ENCODE data around the gene CDK16.

The CDK16 gene

GRCh38 chrX:47218280-47218919 is at the start of gene CDK16:
CDK16 (plus strand) TSS chrX:47218681; CDS start chrX:47223558, 4,877 bp downstream.
- DNase-seq = peak; percentile 64 to 69

- no peak for DNase-seq
Measured at GRCh38 chrX:47169273-47169672, 49.2 kb upstream of the CDK16 start.

DNA sequence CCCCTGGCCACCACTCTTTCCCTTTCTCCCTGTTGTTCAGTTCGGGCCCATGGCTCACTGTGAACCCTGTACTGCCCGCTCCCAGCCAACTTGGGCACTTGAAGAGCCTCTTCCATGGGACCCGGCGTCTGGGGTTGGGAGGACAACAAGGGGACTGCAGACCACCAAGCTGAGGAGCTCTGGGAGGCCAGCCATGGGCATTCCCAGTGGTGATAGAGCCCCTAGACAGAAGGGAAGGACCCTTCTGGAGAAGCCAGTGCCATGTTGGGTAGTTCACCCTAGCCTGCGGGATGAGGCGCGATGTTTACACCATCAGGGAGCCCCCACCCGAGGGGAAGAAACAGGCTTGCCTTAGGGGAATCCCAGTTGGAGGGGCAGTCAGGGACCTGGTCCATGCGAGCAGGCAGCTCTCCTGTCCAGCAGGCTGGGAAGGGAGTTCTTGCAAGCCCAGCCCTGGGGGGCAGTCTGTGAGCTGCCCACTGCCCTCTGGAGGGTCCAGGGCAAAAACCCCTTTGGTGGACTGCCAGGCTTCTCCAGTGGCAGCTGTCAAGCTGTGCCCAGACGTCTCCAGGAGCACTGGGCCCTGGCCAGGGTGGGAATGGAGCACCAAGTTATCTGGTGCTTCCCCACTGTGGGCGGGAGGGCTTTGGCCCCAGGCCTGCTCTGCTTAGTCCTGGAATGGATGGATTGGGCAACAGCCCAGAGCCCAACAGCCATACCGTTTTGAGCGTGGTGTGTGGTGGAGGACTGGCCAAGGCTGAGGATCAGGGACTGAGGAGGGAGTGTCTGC is 48.6 kb upstream of the CDK16 start:
- no peak for DNase-seq

- DNase-seq = no peak
Measured at GRCh38 chrX:47170861-47171692, 47.4 kb upstream of the CDK16 start.

- no peak for DNase-seq
Measured at GRCh38 chrX:47171996-47172395, 46.5 kb upstream of the CDK16 start.

DNA sequence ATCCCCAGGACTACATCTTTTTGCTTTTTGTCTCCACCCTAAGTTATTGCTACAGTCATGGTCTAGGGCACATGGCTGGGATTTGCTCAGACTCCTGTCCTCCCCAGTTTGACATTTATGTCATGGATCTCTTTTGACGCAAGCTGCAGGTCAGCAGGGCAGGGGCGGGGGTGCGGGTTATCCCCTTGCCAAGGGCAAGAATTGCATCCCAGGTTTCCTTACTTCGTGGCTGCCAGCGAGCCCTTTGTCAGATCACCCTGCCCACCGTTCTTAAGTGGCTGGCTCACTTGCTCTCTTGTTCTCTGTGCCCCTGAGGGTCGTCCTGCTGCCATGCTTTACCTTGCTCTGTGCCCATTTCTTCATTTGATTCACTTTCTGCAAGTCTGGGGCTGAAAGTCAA is 45.9 kb upstream of the CDK16 start:
- DNase-seq = no peak

- DNase-seq = no peak
Measured at GRCh38 chrX:47172971-47173792, 45.3 kb upstream of the CDK16 start.

GRCh38 chrX:47174376-47174775 is 44.1 kb upstream of the CDK16 start:
- no peak for DNase-seq

DNA sequence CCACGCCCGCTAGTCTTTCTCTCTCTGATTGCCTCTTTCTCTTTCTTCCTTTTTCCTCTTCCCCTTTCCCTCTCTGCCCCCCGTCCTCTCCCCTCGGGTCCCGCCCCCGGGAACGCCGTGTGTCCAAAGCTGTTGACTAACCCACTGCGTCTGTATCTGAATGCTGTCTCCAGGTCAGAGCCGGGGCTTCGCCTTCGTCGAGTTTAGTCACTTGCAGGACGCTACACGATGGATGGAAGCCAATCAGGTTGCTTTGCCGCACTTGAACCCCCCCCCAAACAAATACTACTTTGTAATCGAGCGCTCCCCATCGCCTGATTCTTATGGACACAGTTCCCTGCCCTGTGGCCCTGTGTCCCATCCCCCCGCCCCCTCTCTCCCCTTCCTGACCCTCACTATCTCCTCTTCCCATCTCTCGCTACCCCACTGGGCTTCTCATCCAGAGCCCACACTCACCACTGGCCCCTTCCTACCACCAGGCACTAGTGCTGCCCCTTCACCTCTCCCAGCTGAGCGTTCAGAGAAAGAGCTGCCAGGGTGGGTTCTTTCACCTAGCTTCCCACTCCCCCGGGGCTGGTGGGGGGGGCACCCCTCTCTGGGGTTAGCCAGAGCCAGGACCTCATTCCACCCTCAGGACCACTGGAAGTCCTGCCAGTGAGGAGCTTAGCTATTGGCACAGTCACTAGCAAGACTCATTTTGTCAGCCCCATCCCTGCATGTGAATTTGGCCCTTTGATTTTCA is 43.5 kb upstream of the CDK16 start:
- no peak for DNase-seq

GRCh38 chrX:47175588-47175980 is 42.9 kb upstream of the CDK16 start:
- DNase-seq = no peak

- DNase-seq = no peak
Measured at GRCh38 chrX:47176101-47176740, 42.3 kb upstream of the CDK16 start.

- no peak for DNase-seq
Measured at GRCh38 chrX:47177079-47177478, 41.4 kb upstream of the CDK16 start.

DNA sequence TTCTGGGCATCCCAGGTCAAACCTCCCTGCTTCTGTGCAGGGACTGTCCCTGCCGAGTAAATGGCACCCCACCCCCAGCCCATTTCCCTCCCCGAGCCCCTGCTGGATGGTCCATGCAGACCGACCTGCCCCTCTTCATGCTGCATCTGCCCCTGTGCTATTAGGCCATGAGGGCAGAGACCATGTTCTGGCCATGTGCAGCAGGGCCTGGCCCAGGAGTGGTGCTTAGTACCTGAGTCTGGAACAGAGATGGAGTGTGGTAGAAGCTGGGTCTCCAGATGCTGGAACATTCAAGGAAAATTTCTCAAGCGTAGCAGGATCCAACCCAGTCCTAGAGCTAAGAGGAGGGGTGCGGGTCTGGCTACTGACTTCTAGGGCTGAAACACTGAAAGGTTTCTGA is 40.1 kb upstream of the CDK16 start:
- no peak for DNase-seq

DNA sequence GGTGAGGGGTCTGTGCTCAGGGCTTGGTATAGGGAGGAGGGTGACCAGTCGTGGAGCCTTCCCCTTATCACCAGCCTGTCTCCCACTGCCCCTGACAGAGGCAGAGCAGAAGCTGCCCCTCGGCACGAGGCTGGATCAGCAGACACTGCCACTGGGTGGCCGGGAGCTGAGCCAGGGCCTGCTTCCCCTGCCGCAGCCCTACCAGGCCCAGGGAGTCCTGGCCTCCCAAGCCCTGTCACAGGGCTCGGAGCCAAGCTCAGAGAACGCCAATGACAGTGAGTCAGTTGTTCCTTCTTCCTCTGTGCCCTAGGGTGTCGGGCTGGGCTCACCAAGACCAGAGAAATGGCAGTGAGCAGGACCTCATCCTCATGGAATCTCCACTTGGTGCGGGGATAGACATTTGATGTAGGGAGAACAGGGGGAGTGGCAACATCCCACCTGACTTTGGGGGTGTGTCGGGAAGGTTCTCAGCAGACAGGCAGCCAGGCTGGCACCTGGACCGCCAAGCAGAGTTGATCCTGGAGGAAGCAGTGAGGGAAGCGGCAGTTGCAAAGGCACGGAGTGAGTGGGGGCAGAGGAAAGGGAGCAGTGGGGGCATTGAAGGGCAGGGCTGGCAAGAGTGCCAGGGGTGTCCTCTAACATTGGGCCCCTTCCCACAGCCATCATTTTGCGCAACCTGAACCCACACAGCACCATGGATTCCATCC is 39.1 kb upstream of the CDK16 start:
- no peak for DNase-seq

GRCh38 chrX:47179928-47180255 is 38.6 kb upstream of the CDK16 start:
- DNase-seq = no peak

- no peak for DNase-seq
Measured at GRCh38 chrX:47180346-47180745, 38.1 kb upstream of the CDK16 start.

DNA sequence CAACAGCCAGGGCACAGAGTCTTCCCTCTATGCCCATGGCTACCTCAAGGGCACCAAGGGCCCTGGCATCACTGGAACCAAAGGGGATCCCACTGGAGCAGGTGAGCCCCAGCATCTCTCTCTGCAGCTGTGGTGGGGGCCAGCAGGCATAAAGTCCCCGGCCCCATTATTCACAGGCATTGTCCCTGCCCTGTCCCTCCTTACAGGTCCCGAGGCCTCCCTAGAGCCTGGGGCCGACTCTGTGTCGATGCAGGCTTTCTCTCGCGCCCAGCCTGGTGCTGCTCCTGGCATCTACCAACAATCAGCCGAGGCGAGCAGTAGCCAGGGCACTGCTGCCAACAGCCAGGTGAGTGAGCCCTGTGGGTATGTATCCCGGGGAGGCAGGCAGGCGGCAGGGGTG is 37.2 kb upstream of the CDK16 start:
- no peak for DNase-seq

DNA sequence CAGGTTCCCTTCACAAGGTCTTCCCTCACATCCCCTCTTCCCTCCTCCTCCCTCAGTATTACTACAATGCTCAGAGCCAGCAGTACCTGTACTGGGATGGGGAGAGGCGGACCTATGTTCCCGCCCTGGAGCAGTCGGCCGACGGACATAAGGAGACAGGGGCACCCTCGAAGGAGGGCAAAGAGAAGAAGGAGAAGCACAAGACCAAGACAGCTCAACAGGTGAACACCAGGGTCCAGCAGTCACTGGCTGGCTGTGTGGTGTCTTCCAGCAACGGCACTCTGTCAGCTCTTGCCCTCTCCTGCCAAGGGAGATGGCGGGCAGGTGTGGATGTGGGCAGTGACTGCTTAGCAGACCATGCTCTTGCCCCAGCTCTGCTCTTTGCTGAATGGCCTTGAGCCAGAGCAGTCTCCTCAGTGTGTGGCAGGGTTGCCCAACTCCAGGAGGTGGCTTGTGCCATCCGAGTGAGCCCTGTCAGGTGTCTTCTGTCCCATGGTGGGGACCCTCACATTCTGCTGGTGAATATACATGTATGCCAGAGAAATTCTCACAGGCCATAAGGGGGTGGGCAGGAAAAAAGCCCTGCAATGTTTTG is 36.3 kb upstream of the CDK16 start:
- no peak for DNase-seq

GRCh38 chrX:47184486-47184885 is 34.0 kb upstream of the CDK16 start:
- no peak for DNase-seq

DNA sequence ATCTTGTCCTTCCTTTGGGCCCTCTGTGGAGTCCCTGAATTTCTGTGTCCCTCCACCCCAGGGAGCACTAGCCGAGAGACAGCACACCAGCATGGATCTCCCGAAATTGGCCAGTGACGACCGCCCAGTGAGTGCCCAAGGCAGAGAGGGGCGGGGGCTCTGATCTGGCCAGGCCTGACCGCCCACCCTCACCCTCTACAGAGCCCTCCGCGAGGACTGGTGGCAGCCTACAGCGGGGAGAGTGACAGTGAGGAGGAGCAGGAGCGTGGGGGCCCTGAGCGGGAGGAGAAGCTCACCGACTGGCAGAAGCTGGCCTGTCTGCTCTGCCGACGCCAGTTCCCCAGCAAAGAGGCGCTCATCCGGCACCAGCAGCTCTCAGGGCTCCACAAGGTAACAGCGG is 33.2 kb upstream of the CDK16 start:
- no peak for DNase-seq
